GM10266 (cell line): Measurements from ENCODE around the gene PDE10A.
"Not testable (repeated sequence)": the region's sequence is repeated elsewhere in the genome, so short reads cannot be mapped to it uniquely, and the experiment has no call there.

Source experiments
- DNase-seq: peaks from one replicate; pipeline ENCODE4 v3.0.0; 2012; ENCODE audit errors: extremely low spot score
- TF ChIP-seq, protein P1 (sequence below): IDR thresholded peaks from 2 replicates; pipeline ENCODE4 v1.5.1; 2012; ENCODE audit warnings: mild to moderate bottlenecking, low read depth; ENCODE audit not compliant: control insufficient read depth, insufficient read depth; ENCODE audit errors: missing control alignments

Gene PDE10A

DNA sequence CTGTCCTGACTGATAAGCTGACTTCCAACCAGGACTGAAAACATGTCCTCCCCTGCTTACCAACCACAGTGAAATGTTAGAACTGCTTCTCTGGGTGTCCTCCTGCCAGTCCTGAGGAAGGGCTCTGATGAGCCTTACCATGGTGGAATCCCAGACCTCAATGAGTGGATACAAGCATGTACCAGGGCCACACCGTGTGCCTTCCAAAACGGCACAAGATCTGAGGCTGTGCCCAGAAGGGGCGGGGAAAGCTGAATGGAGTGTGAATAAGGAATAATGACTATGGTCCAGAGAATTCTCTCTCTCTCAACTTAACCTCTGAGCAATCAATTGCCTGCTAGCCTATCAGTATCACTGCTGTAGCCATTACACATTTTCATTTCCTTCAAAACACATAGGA lies 51.7 kb downstream of the PDE10A start:
- no peak for DNase-seq
- TF ChIP-seq, protein P1, sequence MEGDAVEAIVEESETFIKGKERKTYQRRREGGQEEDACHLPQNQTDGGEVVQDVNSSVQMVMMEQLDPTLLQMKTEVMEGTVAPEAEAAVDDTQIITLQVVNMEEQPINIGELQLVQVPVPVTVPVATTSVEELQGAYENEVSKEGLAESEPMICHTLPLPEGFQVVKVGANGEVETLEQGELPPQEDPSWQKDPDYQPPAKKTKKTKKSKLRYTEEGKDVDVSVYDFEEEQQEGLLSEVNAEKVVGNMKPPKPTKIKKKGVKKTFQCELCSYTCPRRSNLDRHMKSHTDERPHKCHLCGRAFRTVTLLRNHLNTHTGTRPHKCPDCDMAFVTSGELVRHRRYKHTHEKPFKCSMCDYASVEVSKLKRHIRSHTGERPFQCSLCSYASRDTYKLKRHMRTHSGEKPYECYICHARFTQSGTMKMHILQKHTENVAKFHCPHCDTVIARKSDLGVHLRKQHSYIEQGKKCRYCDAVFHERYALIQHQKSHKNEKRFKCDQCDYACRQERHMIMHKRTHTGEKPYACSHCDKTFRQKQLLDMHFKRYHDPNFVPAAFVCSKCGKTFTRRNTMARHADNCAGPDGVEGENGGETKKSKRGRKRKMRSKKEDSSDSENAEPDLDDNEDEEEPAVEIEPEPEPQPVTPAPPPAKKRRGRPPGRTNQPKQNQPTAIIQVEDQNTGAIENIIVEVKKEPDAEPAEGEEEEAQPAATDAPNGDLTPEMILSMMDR = no peak

DNA sequence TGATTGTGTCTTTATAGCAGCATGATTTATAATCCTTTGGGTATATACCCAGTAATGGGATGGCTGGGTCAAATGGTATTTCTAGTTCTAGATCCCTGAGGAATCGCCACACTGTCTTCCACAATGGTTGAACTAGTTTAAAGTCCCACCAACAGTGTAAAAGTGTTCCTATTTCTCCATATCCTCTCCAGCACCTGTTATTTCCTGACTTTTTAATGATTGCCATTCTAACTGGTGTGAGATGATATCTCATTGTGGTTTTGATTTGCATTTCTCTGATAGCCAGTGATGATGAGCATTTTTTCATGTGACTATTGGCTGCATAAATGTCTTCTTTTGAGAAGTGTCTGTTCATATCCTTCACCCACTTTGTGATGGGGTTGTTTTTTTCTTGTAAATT lies 54.5 kb downstream of the PDE10A start:
- DNase-seq = not testable (repeated sequence)

DNA sequence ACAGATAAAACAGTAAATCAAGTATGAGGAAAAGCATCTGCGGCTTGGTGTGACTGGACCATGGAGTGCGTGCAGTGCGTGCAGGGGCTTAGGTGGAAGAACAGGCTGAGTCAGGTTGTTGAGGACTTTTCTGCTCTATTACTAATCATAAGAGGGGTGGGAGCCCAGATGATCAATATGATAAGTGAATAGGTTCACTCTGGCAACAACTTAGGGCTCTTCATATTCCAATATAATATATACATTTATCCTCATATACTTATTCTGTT lies 56.4 kb downstream of the PDE10A start:
- TF ChIP-seq, protein P1 = no peak
- DNase-seq = no peak

DNA sequence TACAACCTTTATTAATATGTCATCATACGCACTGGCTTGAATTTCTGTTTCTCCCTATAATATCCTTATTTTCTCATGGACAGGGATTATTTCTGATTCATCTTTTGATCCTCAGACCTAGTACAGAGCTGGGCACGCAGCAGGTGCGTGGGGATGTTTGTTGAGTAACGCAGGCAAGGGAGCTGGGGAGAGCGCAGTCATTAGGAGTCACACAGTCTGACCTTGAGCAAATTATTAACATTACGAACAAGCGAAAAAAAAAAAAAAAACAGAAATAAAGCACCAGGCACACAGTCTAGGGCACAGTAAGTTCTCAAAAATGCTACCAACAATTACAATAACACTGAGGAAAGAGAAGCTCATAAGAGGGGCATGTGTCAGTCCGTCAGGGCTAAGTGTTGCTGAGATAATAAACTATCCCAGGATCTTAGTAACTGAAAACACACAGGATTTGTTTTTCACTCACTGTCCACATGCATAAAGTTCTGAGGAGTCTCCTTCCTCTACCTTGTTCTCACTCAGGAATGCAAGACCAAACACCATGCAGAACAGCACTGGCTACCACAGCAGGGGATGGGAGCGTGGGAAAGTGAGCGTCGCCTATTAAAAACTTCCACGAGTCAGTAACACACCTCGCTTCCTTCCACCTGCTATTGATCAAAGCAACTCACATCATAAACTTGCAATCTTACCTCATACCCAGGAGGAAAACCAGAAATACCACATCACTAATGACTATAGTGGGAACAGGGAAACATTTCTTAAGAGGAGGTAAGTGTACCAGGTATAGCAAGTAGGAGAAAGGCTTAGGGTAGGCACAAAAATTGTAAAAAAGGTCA lies 56.9 kb downstream of the PDE10A start:
- no peak for DNase-seq

DNA sequence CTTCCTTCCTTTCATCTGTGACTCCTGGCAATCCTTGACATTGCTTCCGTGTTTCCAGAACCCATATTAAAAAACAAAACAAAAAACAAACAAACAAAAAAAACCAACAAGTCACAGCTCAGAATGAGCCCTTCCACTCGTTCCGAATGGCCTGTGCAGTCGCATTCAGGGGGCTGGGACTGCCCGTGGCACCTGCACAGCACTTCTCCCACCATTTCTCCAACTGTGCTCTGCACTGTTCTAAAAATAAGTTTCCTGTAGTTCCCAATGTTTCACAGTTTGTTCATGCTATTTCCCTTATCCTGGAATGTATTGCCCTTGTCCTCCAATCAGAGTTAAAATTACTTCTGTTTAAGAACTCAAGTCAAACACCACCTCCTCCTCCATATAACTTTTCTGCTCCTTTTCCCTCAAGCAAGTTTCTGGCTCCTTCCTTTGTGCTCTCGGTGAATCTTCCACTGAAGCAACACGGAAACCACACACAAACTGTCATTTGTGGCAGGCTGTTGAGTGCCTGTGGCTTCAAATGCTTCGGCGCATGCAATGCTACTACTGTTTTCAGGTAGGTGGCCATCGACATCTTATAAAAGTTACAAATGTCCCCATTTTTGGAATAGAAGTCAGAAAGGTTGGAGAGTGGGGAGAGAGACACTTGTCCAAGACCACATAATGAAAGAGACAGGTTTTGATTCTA lies 57.7 kb downstream of the PDE10A start:
- TF ChIP-seq, protein P1 = no peak
- DNase-seq = no peak

More for the DNA sequence above, 56.9 kb downstream of the PDE10A start:
- TF ChIP-seq, protein P1 = no peak

DNA sequence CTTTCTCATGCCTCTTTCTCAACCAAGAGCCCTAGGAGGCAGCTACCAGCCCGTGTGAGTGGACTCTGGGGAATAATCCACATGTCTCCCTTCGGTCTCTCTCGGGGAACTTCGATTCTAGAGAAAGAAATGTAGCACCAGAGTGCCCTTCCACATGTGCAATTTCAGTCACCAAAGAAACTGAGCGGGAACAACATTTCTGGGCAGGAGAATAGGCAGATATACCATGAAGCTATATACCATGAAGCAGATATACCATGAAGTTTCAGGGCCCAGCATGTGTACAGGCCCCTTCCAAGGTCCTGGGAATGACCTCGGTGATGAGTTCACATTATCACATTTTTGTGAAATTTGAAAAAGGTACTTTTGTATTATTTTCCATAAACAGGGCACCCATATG lies 60.8 kb downstream of the PDE10A start:
- TF ChIP-seq, protein P1 = no peak
- no peak for DNase-seq

DNA sequence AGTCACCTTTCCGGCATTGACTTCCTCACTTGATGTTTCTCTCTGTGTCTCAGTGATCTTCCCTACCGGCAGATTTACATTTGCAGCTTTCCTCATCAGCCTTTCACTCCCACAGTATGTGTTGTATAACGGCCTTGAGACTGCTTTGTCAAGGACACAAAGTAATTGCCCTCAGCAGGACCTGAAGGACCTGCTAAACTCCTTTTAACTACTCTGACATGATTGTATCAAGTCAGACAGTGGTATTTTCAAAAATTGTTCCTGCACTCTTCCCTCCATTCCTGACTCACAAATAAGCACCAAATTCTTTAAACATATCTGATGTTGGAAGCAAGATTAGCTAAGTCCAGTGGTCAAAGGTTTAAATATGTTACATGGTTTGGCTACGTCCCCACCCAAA lies 62.4 kb downstream of the PDE10A start:
- DNase-seq = no peak
- TF ChIP-seq, protein P1 = no peak
